Hypothalamus (tissue), 51 donors: ENCODE data around the gene RPS6KA5.
"Not testable (repeated sequence)": the region's sequence is repeated elsewhere in the genome, so short reads cannot be mapped to it uniquely, and the experiment has no call there.

Experiments
- DNase-seq, 51 donors: peaks; one replicate each; lab custom pipeline; 2025; lab: John Stamatoyannopoulos, UW

The RPS6KA5 gene

GRCh38 chr14:91067186-91067585 is 6.7 kb upstream of the RPS6KA5 start:
- no peak for DNase-seq

- no peak for DNase-seq
These were observed 4.8 kb upstream of the RPS6KA5 start for GRCh38 chr14:91065266-91065665.

- DNase-seq, result no peak
These were observed 2.7 kb upstream of the RPS6KA5 start for GRCh38 chr14:91063119-91063518.

GRCh38 chr14:91062600-91062999 is 2.2 kb upstream of the RPS6KA5 start:
- DNase-seq, result no peak

- no peak for DNase-seq
These were observed 831 bp upstream of the RPS6KA5 start for GRCh38 chr14:91061056-91061887.

- DNase-seq, result peak in 32 of 51 donors; percentile 7 to 76 (median 38)
These were observed 678 bp downstream of the RPS6KA5 start for GRCh38 chr14:91059576-91060350.

GRCh38 chr14:91058042-91058581 is 2.3 kb downstream of the RPS6KA5 start:
- peak in 2 of 51 donors; percentile 13 to 15 for DNase-seq

- no peak for DNase-seq
These were observed 4.1 kb downstream of the RPS6KA5 start for GRCh38 chr14:91056361-91056760.

GRCh38 chr14:91055016-91055415 is 5.4 kb downstream of the RPS6KA5 start:
- no peak for DNase-seq

GRCh38 chr14:91048676-91049075 is 11.8 kb downstream of the RPS6KA5 start:
- DNase-seq, result no peak

GRCh38 chr14:91048265-91048664 is 12.2 kb downstream of the RPS6KA5 start:
- no peak for DNase-seq

- no peak for DNase-seq
These were observed 13.2 kb downstream of the RPS6KA5 start for GRCh38 chr14:91047174-91047753.

GRCh38 chr14:91046488-91047072 is 13.9 kb downstream of the RPS6KA5 start:
- no peak for DNase-seq

- DNase-seq, result no peak
These were observed 19.0 kb downstream of the RPS6KA5 start for GRCh38 chr14:91041450-91041849.

- DNase-seq, result no peak
These were observed 19.9 kb downstream of the RPS6KA5 start for GRCh38 chr14:91040545-91040944.

- DNase-seq, result peak in 1 of 51 donors; percentile 21
These were observed 22.0 kb downstream of the RPS6KA5 start for GRCh38 chr14:91038439-91038838.

GRCh38 chr14:91036741-91037469 is 23.5 kb downstream of the RPS6KA5 start:
- DNase-seq, result no peak

GRCh38 chr14:91035855-91036254 is 24.6 kb downstream of the RPS6KA5 start:
- DNase-seq, result no peak

- not testable (repeated sequence) for DNase-seq
These were observed 26.1 kb downstream of the RPS6KA5 start for GRCh38 chr14:91034379-91034778.

- DNase-seq, result no peak
These were observed 28.2 kb downstream of the RPS6KA5 start for GRCh38 chr14:91032248-91032647.
